ENCODE results near the gene SH2D1B.
"Not testable (repeated sequence)": the region's sequence is repeated elsewhere in the genome, so short reads cannot be mapped to it uniquely, and the experiment has no call there.

SH2D1B gene

GRCh38 chr1:162361349-162361748 lies 50.6 kb downstream of the SH2D1B start:
- DNase-seq, result no peak

GRCh38 chr1:162360874-162361260 lies 51.1 kb downstream of the SH2D1B start:
- DNase-seq, result no peak

- no peak for DNase-seq
Observed at GRCh38 chr1:162360237-162360873, 51.6 kb downstream of the SH2D1B start.

GRCh38 chr1:162359523-162360236 lies 52.3 kb downstream of the SH2D1B start:
- no peak for DNase-seq

- no peak for DNase-seq
Observed at GRCh38 chr1:162358928-162359327, 53.0 kb downstream of the SH2D1B start.

- DNase-seq, result peak; percentile 27
Observed at GRCh38 chr1:162357681-162358266, 54.2 kb downstream of the SH2D1B start.

GRCh38 chr1:162353702-162354101 lies 58.2 kb downstream of the SH2D1B start:
- DNase-seq, result no peak

GRCh38 chr1:162353078-162353477 lies 58.9 kb downstream of the SH2D1B start:
- DNase-seq, result no peak

GRCh38 chr1:162351874-162352273 lies 60.1 kb downstream of the SH2D1B start:
- DNase-seq, result not testable (repeated sequence)

- DNase-seq, result no peak
Observed at GRCh38 chr1:162351246-162351842, 60.6 kb downstream of the SH2D1B start.

- DNase-seq, result peak; percentile 67
Observed at GRCh38 chr1:162349635-162350330, 62.2 kb downstream of the SH2D1B start.

- DNase-seq, result no peak
Observed at GRCh38 chr1:162347281-162347680, 64.7 kb downstream of the SH2D1B start.

Measured in fibroblast of skin of back (primary cell).